ENCODE results near the gene RNF169. TPM values are rescaled to one million over a fixed set of nuclear protein-coding genes. Genes with fewer than 3 reads are reported as not detected.

The RNF169 gene
- total and polyA plus RNA-seq, 2 of the 8 experiments (the other 6 are each of a cell fraction or from before 2014, with no cell fraction given), result 3.6 to 12.5 TPM

DNA sequence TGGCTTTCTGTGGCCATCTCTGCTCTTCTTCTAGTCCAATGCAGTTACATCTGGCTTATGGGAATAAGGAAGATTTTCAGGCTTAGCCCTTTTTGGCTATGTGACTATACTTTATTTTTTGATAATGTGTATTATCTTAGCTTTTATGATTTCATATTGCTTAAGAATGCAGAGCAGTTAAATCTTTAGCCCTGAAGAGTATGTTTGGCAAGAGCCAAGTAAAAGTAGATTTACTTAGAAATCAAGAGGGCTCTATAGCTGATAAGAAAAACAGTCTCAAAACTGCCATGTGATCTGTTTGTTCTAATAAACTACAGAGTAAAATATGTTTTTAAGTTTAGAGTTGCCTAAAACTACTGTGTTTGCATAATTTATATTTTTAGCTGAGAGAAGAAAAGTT, 61.2 kb downstream of the RNF169 start:
- no peak overlapping the region for H3K9ac ChIP-seq (replicated peaks in 1 of 4; ENCODE audit: extremely low read depth in 1 of 4, low read depth in 3 of 4, low read length in 3 of 4)
- no peak overlapping the region for H3K27ac ChIP-seq (ENCODE audit: low read depth, low read length)
- no peak overlapping the region for H3K56ac ChIP-seq (replicated peaks; ENCODE audit: insufficient read length, low read depth, low read length)
- TF ChIP-seq SP4 (IDR thresholded peaks at IDR 0.05; ENCODE audit: low read length), result no peak
- no peak for TF ChIP-seq HDAC2 (IDR thresholded peaks at IDR 0.05; ENCODE audit: borderline replicate concordance in 1 of 2, low read depth in 2 of 2, low read length in 2 of 2)
- TF ChIP-seq TBP (IDR thresholded peaks at IDR 0.05; ENCODE audit: low read depth, low read length), result no peak
- no peak for TF ChIP-seq TAF1 (IDR thresholded peaks at IDR 0.05; ENCODE audit: low read depth, low read length)
- TF ChIP-seq CBX5 (IDR thresholded peaks at IDR 0.05; ENCODE audit: low read depth, low read length), result no peak
- TF ChIP-seq POU5F1 (IDR thresholded peaks at IDR 0.05; ENCODE audit: low read depth, low read length), result no peak

More for the DNA sequence above, 61.2 kb downstream of the RNF169 start:
- Histone ChIP-seq H3K4me2 (ENCODE audit: insufficient read depth in 1 of 2, low read depth in 2 of 2, low read length in 2 of 2) (no peak overlapping the region), H3K79me2 (ENCODE audit: control insufficient read depth in 1 of 2, insufficient read depth in 2 of 2, low read length in 2 of 2) (no peaks in the 10 kb centered on the region), H3K4me3 (ENCODE audit: extremely low read depth in 1 of 4, insufficient read depth in 2 of 4, low read depth in 3 of 4, low read length in 4 of 4) (no peak overlapping the region), H2BK5ac (ENCODE audit: low read depth, low read length) (no peak overlapping the region), H4K91ac (replicated peaks; ENCODE audit: insufficient read length, low read length) (no peak overlapping the region), H3K23me2 (ENCODE audit: low read depth, low read length) (no peaks in the 10 kb centered on the region), H2BK12ac (ENCODE audit: low read depth, low read length) (no peak overlapping the region), H3K14ac (ENCODE audit: insufficient read length) (no peak overlapping the region), H3K4me1 (replicated peaks in 1 of 4; ENCODE audit: control insufficient read depth in 3 of 4, insufficient read depth in 4 of 4, low read length in 3 of 4) (no peaks in the 10 kb centered on the region), H2BK20ac (ENCODE audit: low read length) (no peak overlapping the region), H2BK120ac (replicated peaks; ENCODE audit: low read depth, low read length) (no peak overlapping the region), H3K79me1 (ENCODE audit: low read depth, low read length) (no peaks in the 10 kb centered on the region), H3K4ac (replicated peaks; ENCODE audit: insufficient read length, low read depth, low read length) (no peak overlapping the region), H3K18ac (ENCODE audit: extremely low read depth, low read length) (no peak overlapping the region), H4K8ac (ENCODE audit: extremely low read depth, insufficient read depth, low read length) (no peak overlapping the region), H2AK5ac (ENCODE audit: low read depth, low read length) (no peak overlapping the region), H3K36me3 (ENCODE audit: control insufficient read depth in 2 of 4, insufficient read depth in 4 of 4, low read length in 3 of 4) (no peaks in the 10 kb centered on the region; a peak in 1 of 8 replicates), H4K5ac (ENCODE audit: insufficient read length, low read depth, low read length) (no peak overlapping the region), H2BK15ac (ENCODE audit: low read length) (no peak overlapping the region), H4K20me1 (replicated peaks in 1 of 2; ENCODE audit: control insufficient read depth in 1 of 2, insufficient read depth in 2 of 2, low read length in 2 of 2) (no peaks in the 10 kb centered on the region), H2AFZ (ENCODE audit: low read length) (no peak overlapping the region), H3K23ac (ENCODE audit: insufficient read length) (no peak overlapping the region), H3K9me3 (ENCODE audit: insufficient read depth in 2 of 2, low read depth in 1 of 2, low read length in 1 of 2) (no peaks in the 10 kb centered on the region), H3K27me3 (replicated peaks in 1 of 4; ENCODE audit: control insufficient read depth in 3 of 4, extremely low read depth in 1 of 4, insufficient read depth in 3 of 4, low read length in 3 of 4) (no peaks in the 10 kb centered on the region)
- no peak for FAIRE-seq
- ChIA-PET CTCF (ENCODE audit: partially characterized antibody) (no interaction called here), POLR2A (ENCODE audit: partially characterized antibody) (no interaction called here)
- no peak for DNase-seq (ENCODE audit: low read depth in 1 of 2, low spot score in 2 of 2)

Measured in H1 (cell line).